Endothelial cell of umbilical vein (primary cell): ENCODE data around the gene ITGA11. TPM values are rescaled to one million over a fixed set of nuclear protein-coding genes. Genes with fewer than 3 reads are reported as not detected.

Experiments used
- BruUV-seq: library from RNA; stranded (reverse); fragments of 400-500 nt; replicated peaks from 2 replicates; lab custom pipeline; 2021; lab: Mats Ljungman, UMichigan
- CTCF ChIA-PET: fragments of 300-600, 350-600 bp; sonication (Branson Sonifier 250); formaldehyde crosslinking; loops from one replicate; lab custom pipeline; 2021; ENCODE audit warnings: antibody characterized with exemption, inconsistent platforms; lab: Charles Lee
- POLR2A ChIA-PET: fragments of 300-600, 350-600 bp; sonication (Branson Sonifier 250); formaldehyde crosslinking; loops from one replicate; lab custom pipeline; 2021; ENCODE audit warnings: antibody characterized with exemption, inconsistent platforms; lab: Charles Lee
- DNase-seq: peaks from one replicate; pipeline ENCODE4 v3.0.0-alpha.2; 2011; ENCODE audit warnings: low read depth, low spot score
- FAIRE-seq: peaks from 2 replicates; lab custom pipeline; 2011; peaks lifted over from hg19 to GRCh38; lab: Jason Lieb, UNC
- H2AFZ ChIP-seq: 2 replicates; pipeline ENCODE4 v1.6.0; 2012; ENCODE audit warnings: low read depth, low read length, control low read depth, inconsistent platforms
- H3K27ac ChIP-seq: 2 replicates; pipeline ENCODE4 v1.5.1; 2011; ENCODE audit warnings: low read depth, mild to moderate bottlenecking, control low read depth, low read length, moderate library complexity; ENCODE audit not compliant: insufficient read depth
- H3K27me3 ChIP-seq, 2 experiments: 2 replicates each; pipeline versions ENCODE4 v1.6.0 to v1.6.1; 2011; ENCODE audit warnings: low read length in 2 of 2, mixed read lengths in 1 of 2; ENCODE audit not compliant: control insufficient read depth in 2 of 2, insufficient read depth in 2 of 2
- H3K36me3 ChIP-seq, 2 experiments: 2 replicates in 1 of 2; 3 replicates in 1 of 2; pipeline ENCODE4 v1.5.1; 2011; ENCODE audit warnings: low read length in 2 of 2, mild to moderate bottlenecking in 1 of 2, moderate library complexity in 1 of 2; ENCODE audit not compliant: control insufficient read depth in 2 of 2, insufficient read depth in 2 of 2; ENCODE audit errors: extremely low read depth in 1 of 2
- H3K4me1 ChIP-seq: 3 replicates; pipeline ENCODE4 v1.5.1; 2011; ENCODE audit warnings: mild to moderate bottlenecking, low read length; ENCODE audit not compliant: control insufficient read depth, insufficient read depth; ENCODE audit errors: extremely low read depth
- H3K4me2 ChIP-seq: 2 replicates; pipeline ENCODE4 v1.6.1; 2011; ENCODE audit warnings: low read length, control low read depth, mixed read lengths; ENCODE audit not compliant: insufficient read depth
- H3K4me3 ChIP-seq, 3 experiments: fragments of 200-600 bp in 1 of 3; sonication (generic), shearing (Covaris generic) in 1 of 3; replicated peaks in 1 of 3; 2 replicates each; pipeline ENCODE4 v1.5.1; 2011 to 2016; ENCODE audit warnings: control low read depth in 3 of 3, low read length in 3 of 3, mild to moderate bottlenecking in 2 of 3, inconsistent platforms in 1 of 3, low read depth in 1 of 3, moderate library complexity in 1 of 3; ENCODE audit not compliant: insufficient read depth in 1 of 3
- H3K79me2 ChIP-seq: 2 replicates; pipeline ENCODE4 v1.6.0; 2012; ENCODE audit warnings: low read length, inconsistent platforms; ENCODE audit not compliant: control insufficient read depth, insufficient read depth
- H3K9ac ChIP-seq: replicated peaks from 2 replicates; pipeline ENCODE3; 2011; ENCODE audit warnings: low read length, control low read depth; ENCODE audit not compliant: insufficient read depth; ENCODE audit errors: extremely low read depth
- H3K9me1 ChIP-seq: replicated peaks from 3 replicates; pipeline ENCODE4 v1.6.0; 2011; ENCODE audit warnings: mild to moderate bottlenecking, low read length; ENCODE audit not compliant: control insufficient read depth, insufficient read depth; ENCODE audit errors: extremely low read depth
- H3K9me3 ChIP-seq: replicated peaks from 2 replicates; pipeline ENCODE4 v1.5.1; 2012; ENCODE audit warnings: low read length, inconsistent platforms; ENCODE audit not compliant: control insufficient read depth, insufficient read depth
- H4K20me1 ChIP-seq: replicated peaks from 2 replicates; pipeline ENCODE3; 2011; ENCODE audit warnings: mild to moderate bottlenecking, low read length; ENCODE audit not compliant: control insufficient read depth, insufficient read depth; ENCODE audit errors: extremely low read depth
- CTCF ChIP-seq, 2 donors: IDR thresholded peaks; 1 replicate in 1 of 2; 2 replicates in 1 of 2; pipeline ENCODE4 v1.5.1; 2011; ENCODE audit warnings: low read length in 2 of 2, mild to moderate bottlenecking in 2 of 2, moderate library complexity in 2 of 2, control low read depth in 1 of 2, inconsistent platforms in 1 of 2, low read depth in 1 of 2; ENCODE audit not compliant: insufficient read depth in 1 of 2; ENCODE audit errors: extremely low read depth in 1 of 2
- FOS ChIP-seq: IDR thresholded peaks from 2 replicates; pipeline ENCODE4 v1.6.1; 2011; ENCODE audit warnings: mild to moderate bottlenecking, low read length, moderate library complexity, borderline replicate concordance; ENCODE audit not compliant: insufficient read depth
- MYC ChIP-seq: IDR thresholded peaks from one replicate; pipeline ENCODE4 v1.6.1; 2011; ENCODE audit warnings: mild to moderate bottlenecking, low read depth, low read length
- POLR2A ChIP-seq: IDR thresholded peaks from 2 replicates; pipeline ENCODE4 v1.6.1; 2012; ENCODE audit warnings: low read depth, mild to moderate bottlenecking, control low read depth, low read length
- POLR2AphosphoS5 ChIP-seq: IDR thresholded peaks from 2 replicates; pipeline ENCODE4 v1.6.1; 2012; ENCODE audit warnings: low read depth, mild to moderate bottlenecking, control low read depth, low read length, moderate library complexity; ENCODE audit not compliant: insufficient read depth
- dilution Hi-C: fragments of 300-500 bp; cut with MboI; formaldehyde crosslinking; loops from one replicate; pipeline ENCODE4 v1.15.0; 2019; ENCODE audit warnings: low sequenced_read_pairs; ENCODE audit not compliant: extremely low pct_ligation_motif_present
- intact Hi-C: fragments of 100-400 bp; cut with micrococcal nuclease; formaldehyde crosslinking; loops from one replicate; pipeline ENCODE4 v1.10.0; 2022
- polyA plus RNA-seq, 4 experiments: library from polyadenylated mRNA; depleted of rRNA in 3 of 4; stranded (reverse) in 3 of 4; unstranded in 1 of 4; fragments of >200 nt; gene quantifications; 2 replicates each; pipeline versions ENCODE4 v1.2.1 to v1.2.3, GENCODE V29; 2011 to 2012; ENCODE audit warnings: missing spikeins in 1 of 4
- total RNA-seq: library from RNA; stranded (reverse); gene quantifications from 2 replicates; pipeline ENCODE4 v1.2.3, GENCODE V29; 2021

Gene ITGA11
- total and polyA plus RNA-seq, 2 donors (not counting 3 experiments of a cell fraction or from before 2014, with no cell fraction given): 0.18 to 1.0 TPM

DNA sequence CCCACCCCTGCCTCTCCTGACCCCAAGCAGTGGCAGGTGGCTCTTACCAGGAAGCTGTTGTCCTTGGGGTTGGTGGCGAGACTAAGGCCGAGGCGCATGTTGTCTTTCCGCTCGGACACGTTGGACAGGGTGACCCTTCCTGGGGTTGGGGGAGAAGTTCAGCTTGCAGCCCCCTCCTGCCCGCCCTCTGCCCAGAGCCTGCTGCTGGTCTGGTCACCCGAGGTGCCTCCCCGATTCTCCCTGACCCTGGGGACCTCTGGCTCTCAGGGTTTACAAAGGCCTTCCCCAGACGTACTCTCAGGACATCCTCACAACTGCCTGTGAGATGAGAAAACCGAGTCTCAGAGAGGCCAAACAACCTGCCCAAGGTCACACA is 67.3 kb downstream of the ITGA11 start:
- DNase-seq (no peak), FAIRE-seq (no peak)
- H3K36me3 ChIP-seq: no peaks in the 10 kb centered on the region
- no peak overlapping the region for H3K4me3 ChIP-seq
- H3K9ac ChIP-seq: no peak overlapping the region
- H3K79me2 ChIP-seq: no peaks in the 10 kb centered on the region
- H3K4me2 ChIP-seq: no peak overlapping the region
- H3K27me3 ChIP-seq: no peaks in the 10 kb centered on the region
- BruUV-seq: no TSS peak
- intact Hi-C loops: loop anchor here (1.0 kb wide), 1 partner anchor 12 kb away; no protein-coding TSS in a partner anchor
- POLR2A ChIA-PET: no interaction called here
- H3K27ac ChIP-seq: no peak overlapping the region
- dilution Hi-C loops: no loop called here
- CTCF ChIA-PET: interaction anchor here (1.1 to 3.2 kb wide), 6 partner anchors 9 to 58 kb away, joined by 3 to 16 read pairs (median 6); no protein-coding TSS in a partner anchor
- no peak overlapping the region for H2AFZ ChIP-seq
- no peaks in the 10 kb centered on the region for H4K20me1 ChIP-seq
- no peak for TF ChIP-seq FOS
- TF ChIP-seq MYC: no peak
- TF ChIP-seq CTCF (IDR thresholded peaks at IDR 0.05; ENCODE audit: extremely low read depth in 1 of 2, insufficient read depth in 1 of 2, low read depth in 1 of 2, low read length in 2 of 2): no peak
- TF ChIP-seq POLR2AphosphoS5: no peak
- TF ChIP-seq POLR2A: no peak
- no peaks in the 10 kb centered on the region for H3K9me1 ChIP-seq
- H3K9me3 ChIP-seq: no peaks in the 10 kb centered on the region
- H3K4me1 ChIP-seq: peaks cover 49% of the 10 kb centered on the region

GRCh38 chr15:68364028-68364659 is 67.8 kb downstream of the ITGA11 start:
- Histone ChIP-seq H4K20me1 (no peaks in the 10 kb centered on the region), H3K79me2 (no peaks in the 10 kb centered on the region), H3K4me3 (no peak overlapping the region), H3K9me3 (no peaks in the 10 kb centered on the region), H3K4me1 (peaks cover 49% of the 10 kb centered on the region), H3K9ac (no peak overlapping the region), H3K27ac (no peak overlapping the region), H2AFZ (no peak overlapping the region), H3K9me1 (no peaks in the 10 kb centered on the region), H3K27me3 (no peaks in the 10 kb centered on the region), H3K4me2 (no peak overlapping the region), H3K36me3 (no peaks in the 10 kb centered on the region)
- dilution Hi-C loops: no loop called here
- no TSS peak for BruUV-seq
- no peak for TF ChIP-seq POLR2A
- CTCF ChIA-PET: interaction anchor here (1.7 to 3.2 kb wide), 5 partner anchors 11 to 57 kb away, joined by 4 to 16 read pairs (median 6); no protein-coding TSS in a partner anchor
- FAIRE-seq (no peak), DNase-seq (no peak)
- intact Hi-C loops: no loop called here
- POLR2A ChIA-PET: no interaction called here
